ENCODE data around the gene PITX1.

PITX1 gene

DNA sequence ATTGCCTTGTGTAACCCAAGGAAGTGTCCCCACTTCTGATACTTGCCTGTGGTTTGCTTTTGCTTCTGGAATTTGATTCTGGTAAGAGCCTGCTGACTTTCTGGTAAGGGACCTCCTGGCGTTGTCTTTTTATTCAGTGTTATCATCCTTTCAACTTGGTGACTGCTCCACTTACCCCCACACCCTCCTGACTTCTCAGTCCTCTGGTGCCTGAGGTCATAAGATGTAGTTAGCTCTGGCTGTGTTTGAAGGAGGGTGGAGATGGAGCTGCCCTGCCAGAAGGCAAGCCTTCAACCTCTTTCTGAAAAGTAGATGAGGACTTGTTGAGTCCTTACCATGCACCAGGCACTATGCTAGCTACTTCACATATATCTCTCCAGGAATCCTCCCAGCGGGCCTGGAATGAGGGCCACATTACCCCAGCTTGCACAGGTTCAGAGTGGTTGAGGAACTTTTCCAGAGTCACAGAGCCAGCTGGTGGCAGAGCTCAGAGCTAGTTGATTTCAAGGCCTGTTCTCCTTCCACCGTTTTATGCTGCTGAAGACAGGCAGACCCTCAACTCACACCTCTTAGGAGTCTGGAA lies 45.2 kb upstream of the PITX1 start:
- Histone ChIP-seq H4K8ac (ENCODE audit: low read depth, low read length) (no peak overlapping the region), H3K18ac (ENCODE audit: low read length) (no peak overlapping the region), H3K36me3 (ENCODE audit: control insufficient read depth in 1 of 2, insufficient read depth in 2 of 2, low read length in 2 of 2) (no peaks in the 10 kb centered on the region), H3K9me3 (ENCODE audit: insufficient read depth, low read depth, low read length) (peaks cover 4% of the 10 kb centered on the region), H3K4me3 (ENCODE audit: low read depth, low read length) (no peak overlapping the region), H3K9ac (ENCODE audit: low read length) (no peak overlapping the region), H2BK12ac (ENCODE audit: low read length) (no peak overlapping the region), H3K23ac (ENCODE audit: low read length) (no peak overlapping the region), H3K4me1 (ENCODE audit: control insufficient read depth in 1 of 2, insufficient read depth in 2 of 2, low read length in 2 of 2) (no peaks in the 10 kb centered on the region), H3K79me1 (ENCODE audit: low read length) (no peaks in the 10 kb centered on the region), H2BK5ac (ENCODE audit: low read depth, low read length, poor library complexity) (no peak overlapping the region), H3K4me2 (ENCODE audit: low read length) (no peak overlapping the region), H2BK120ac (ENCODE audit: insufficient read depth, low read length, poor library complexity) (no peak overlapping the region), H3K27ac (ENCODE audit: low read depth, low read length) (no peak overlapping the region), H4K91ac (ENCODE audit: low read depth, low read length) (no peak overlapping the region), H3K4ac (ENCODE audit: low read depth, low read length) (no peak overlapping the region), H3K27me3 (ENCODE audit: insufficient read depth, low read length) (no peaks in the 10 kb centered on the region), H3K79me2 (ENCODE audit: control insufficient read depth, insufficient read depth, low read length, poor library complexity) (no peaks in the 10 kb centered on the region), H2AFZ (ENCODE audit: insufficient read depth, low read length, poor library complexity) (no peak overlapping the region), H2AK5ac (ENCODE audit: low read length) (no peak overlapping the region), H4K12ac (ENCODE audit: low read depth, low read length) (no peak overlapping the region), H3K14ac (ENCODE audit: low read length) (no peak overlapping the region)
- no peak for DNase-seq
- WGBS (ENCODE audit: extremely low coverage, insufficient coverage, insufficient read length) = no CpG with 5 or more reads among the region's 3 CpGs

DNA sequence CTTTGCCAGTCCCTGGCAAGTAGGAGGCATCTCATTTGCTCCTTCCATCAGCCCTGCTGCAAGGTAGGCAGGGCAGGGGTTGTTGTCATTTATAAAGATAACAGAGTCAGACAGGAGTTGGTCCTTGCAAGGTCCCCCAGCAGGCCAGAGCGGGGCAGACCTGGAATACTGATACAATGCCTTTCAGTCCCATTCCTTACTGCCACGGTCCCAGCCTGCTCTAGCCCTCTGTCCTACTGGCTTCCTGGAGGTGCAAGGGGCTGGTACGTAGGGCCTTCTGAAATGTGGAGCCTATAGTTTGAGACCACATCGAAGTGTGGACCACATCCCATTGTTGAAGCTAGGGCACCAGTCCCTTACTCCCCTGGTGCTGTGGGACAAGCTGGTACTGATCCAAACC lies 42.8 kb upstream of the PITX1 start:
- H3K4me2 ChIP-seq (ENCODE audit: low read length) = no peak overlapping the region
- no peak overlapping the region for H3K27ac ChIP-seq (ENCODE audit: low read depth, low read length)
- H2BK120ac ChIP-seq (ENCODE audit: insufficient read depth, low read length, poor library complexity) = no peak overlapping the region
- no peak for DNase-seq
- WGBS (ENCODE audit: extremely low coverage, insufficient coverage, insufficient read length) = no CpG with 5 or more reads among the region's 4 CpGs
- no peak overlapping the region for H4K8ac ChIP-seq (ENCODE audit: low read depth, low read length)
- H3K36me3 ChIP-seq (ENCODE audit: control insufficient read depth in 1 of 2, insufficient read depth in 2 of 2, low read length in 2 of 2) = no peaks in the 10 kb centered on the region
- peaks cover 2% of the 10 kb centered on the region for H3K9me3 ChIP-seq (ENCODE audit: insufficient read depth, low read depth, low read length)
- H3K9ac ChIP-seq (ENCODE audit: low read length) = no peak overlapping the region
- no peaks in the 10 kb centered on the region for H3K27me3 ChIP-seq (ENCODE audit: insufficient read depth, low read length)
- no peaks in the 10 kb centered on the region for H3K79me2 ChIP-seq (ENCODE audit: control insufficient read depth, insufficient read depth, low read length, poor library complexity)
- no peak overlapping the region for H2BK5ac ChIP-seq (ENCODE audit: low read depth, low read length, poor library complexity)
- no peak overlapping the region for H3K14ac ChIP-seq (ENCODE audit: low read length)
- no peak overlapping the region for H3K4ac ChIP-seq (ENCODE audit: low read depth, low read length)
- no peak overlapping the region for H3K4me3 ChIP-seq (ENCODE audit: low read depth, low read length)
- no peaks in the 10 kb centered on the region for H3K4me1 ChIP-seq (ENCODE audit: control insufficient read depth in 1 of 2, insufficient read depth in 2 of 2, low read length in 2 of 2)
- H4K91ac ChIP-seq (ENCODE audit: low read depth, low read length) = no peak overlapping the region
- H3K79me1 ChIP-seq (ENCODE audit: low read length) = no peaks in the 10 kb centered on the region
- H2BK12ac ChIP-seq (ENCODE audit: low read length) = no peak overlapping the region
- no peak overlapping the region for H2AK5ac ChIP-seq (ENCODE audit: low read length)
- no peak overlapping the region for H4K12ac ChIP-seq (ENCODE audit: low read depth, low read length)
- no peak overlapping the region for H3K23ac ChIP-seq (ENCODE audit: low read length)
- H3K18ac ChIP-seq (ENCODE audit: low read length) = no peak overlapping the region
- no peak overlapping the region for H2AFZ ChIP-seq (ENCODE audit: insufficient read depth, low read length, poor library complexity)

GRCh38 chr5:135076051-135076491 lies 42.0 kb upstream of the PITX1 start:
- no peak overlapping the region for H3K4me2 ChIP-seq (ENCODE audit: low read length)
- no peak overlapping the region for H4K12ac ChIP-seq (ENCODE audit: low read depth, low read length)
- H4K91ac ChIP-seq (ENCODE audit: low read depth, low read length) = no peak overlapping the region
- H3K18ac ChIP-seq (ENCODE audit: low read length) = no peak overlapping the region
- H4K8ac ChIP-seq (ENCODE audit: low read depth, low read length) = no peak overlapping the region
- no peak overlapping the region for H3K4me3 ChIP-seq (ENCODE audit: low read depth, low read length)
- no peak overlapping the region for H3K23ac ChIP-seq (ENCODE audit: low read length)
- H2AK5ac ChIP-seq (ENCODE audit: low read length) = no peak overlapping the region
- no peak overlapping the region for H3K4ac ChIP-seq (ENCODE audit: low read depth, low read length)
- H3K27me3 ChIP-seq (ENCODE audit: insufficient read depth, low read length) = no peaks in the 10 kb centered on the region
- peak in 1 of 2 donors; percentile 13 for DNase-seq
- H3K9ac ChIP-seq (ENCODE audit: low read length) = no peak overlapping the region
- H3K27ac ChIP-seq (ENCODE audit: low read depth, low read length) = no peak overlapping the region
- no peak overlapping the region for H2AFZ ChIP-seq (ENCODE audit: insufficient read depth, low read length, poor library complexity)
- H3K79me1 ChIP-seq (ENCODE audit: low read length) = no peaks in the 10 kb centered on the region
- no peak overlapping the region for H2BK120ac ChIP-seq (ENCODE audit: insufficient read depth, low read length, poor library complexity)
- H3K14ac ChIP-seq (ENCODE audit: low read length) = no peak overlapping the region
- WGBS (ENCODE audit: extremely low coverage, insufficient coverage, insufficient read length) = no CpG with 5 or more reads among the region's 12 CpGs
- no peak overlapping the region for H2BK12ac ChIP-seq (ENCODE audit: low read length)
- no peaks in the 10 kb centered on the region for H3K4me1 ChIP-seq (ENCODE audit: control insufficient read depth in 1 of 2, insufficient read depth in 2 of 2, low read length in 2 of 2)
- H3K36me3 ChIP-seq (ENCODE audit: control insufficient read depth in 1 of 2, insufficient read depth in 2 of 2, low read length in 2 of 2) = no peaks in the 10 kb centered on the region
- no peak overlapping the region for H2BK5ac ChIP-seq (ENCODE audit: low read depth, low read length, poor library complexity)
- no peaks in the 10 kb centered on the region for H3K9me3 ChIP-seq (ENCODE audit: insufficient read depth, low read depth, low read length)
- H3K79me2 ChIP-seq (ENCODE audit: control insufficient read depth, insufficient read depth, low read length, poor library complexity) = no peaks in the 10 kb centered on the region

DNA sequence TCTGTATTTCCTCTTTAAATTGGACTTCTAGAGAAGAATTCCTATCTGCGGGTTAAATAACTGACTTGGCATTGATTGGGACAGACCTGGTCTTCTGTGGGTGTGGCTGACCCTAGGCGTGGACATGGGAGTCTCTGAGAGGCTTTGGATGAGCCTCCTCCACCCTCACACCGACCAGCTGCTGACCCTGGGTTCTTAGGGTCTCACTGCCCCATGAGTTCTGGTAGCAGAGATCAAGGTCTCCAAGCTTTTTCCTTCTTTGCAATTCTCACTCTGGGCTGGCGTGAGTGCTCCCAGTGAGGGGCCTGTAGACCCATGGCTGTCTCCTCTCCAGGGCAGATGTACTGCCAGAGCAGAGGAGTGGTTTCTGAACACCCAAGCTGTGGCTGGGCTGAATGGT lies 41.6 kb upstream of the PITX1 start:
- H2BK120ac ChIP-seq (ENCODE audit: insufficient read depth, low read length, poor library complexity) = no peak overlapping the region
- H2AK5ac ChIP-seq (ENCODE audit: low read length) = no peak overlapping the region
- H4K91ac ChIP-seq (ENCODE audit: low read depth, low read length) = no peak overlapping the region
- no peak overlapping the region for H3K14ac ChIP-seq (ENCODE audit: low read length)
- H3K4me3 ChIP-seq (ENCODE audit: low read depth, low read length) = no peak overlapping the region
- no peak for DNase-seq
- H3K27me3 ChIP-seq (ENCODE audit: insufficient read depth, low read length) = no peaks in the 10 kb centered on the region
- H3K9me3 ChIP-seq (ENCODE audit: insufficient read depth, low read depth, low read length) = no peaks in the 10 kb centered on the region
- H3K79me2 ChIP-seq (ENCODE audit: control insufficient read depth, insufficient read depth, low read length, poor library complexity) = no peaks in the 10 kb centered on the region
- no peaks in the 10 kb centered on the region for H3K79me1 ChIP-seq (ENCODE audit: low read length)
- no peak overlapping the region for H3K23ac ChIP-seq (ENCODE audit: low read length)
- H2BK12ac ChIP-seq (ENCODE audit: low read length) = no peak overlapping the region
- no peaks in the 10 kb centered on the region for H3K36me3 ChIP-seq (ENCODE audit: control insufficient read depth in 1 of 2, insufficient read depth in 2 of 2, low read length in 2 of 2)
- H3K27ac ChIP-seq (ENCODE audit: low read depth, low read length) = no peak overlapping the region
- H3K4me1 ChIP-seq (ENCODE audit: control insufficient read depth in 1 of 2, insufficient read depth in 2 of 2, low read length in 2 of 2) = no peaks in the 10 kb centered on the region
- no peak overlapping the region for H4K8ac ChIP-seq (ENCODE audit: low read depth, low read length)
- no peak overlapping the region for H3K9ac ChIP-seq (ENCODE audit: low read length)
- no peak overlapping the region for H3K4ac ChIP-seq (ENCODE audit: low read depth, low read length)
- H2AFZ ChIP-seq (ENCODE audit: insufficient read depth, low read length, poor library complexity) = no peak overlapping the region
- no peak overlapping the region for H3K18ac ChIP-seq (ENCODE audit: low read length)
- H2BK5ac ChIP-seq (ENCODE audit: low read depth, low read length, poor library complexity) = no peak overlapping the region
- no peak overlapping the region for H3K4me2 ChIP-seq (ENCODE audit: low read length)
- H4K12ac ChIP-seq (ENCODE audit: low read depth, low read length) = no peak overlapping the region
- WGBS (ENCODE audit: extremely low coverage, insufficient coverage, insufficient read length) = no CpG with 5 or more reads among the region's 4 CpGs

All from trophoblast cell (in vitro differentiated cells and primary cell).